ENCODE data around the gene CLRN2.

The CLRN2 gene, protein sequence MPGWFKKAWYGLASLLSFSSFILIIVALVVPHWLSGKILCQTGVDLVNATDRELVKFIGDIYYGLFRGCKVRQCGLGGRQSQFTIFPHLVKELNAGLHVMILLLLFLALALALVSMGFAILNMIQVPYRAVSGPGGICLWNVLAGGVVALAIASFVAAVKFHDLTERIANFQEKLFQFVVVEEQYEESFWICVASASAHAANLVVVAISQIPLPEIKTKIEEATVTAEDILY

DNA sequence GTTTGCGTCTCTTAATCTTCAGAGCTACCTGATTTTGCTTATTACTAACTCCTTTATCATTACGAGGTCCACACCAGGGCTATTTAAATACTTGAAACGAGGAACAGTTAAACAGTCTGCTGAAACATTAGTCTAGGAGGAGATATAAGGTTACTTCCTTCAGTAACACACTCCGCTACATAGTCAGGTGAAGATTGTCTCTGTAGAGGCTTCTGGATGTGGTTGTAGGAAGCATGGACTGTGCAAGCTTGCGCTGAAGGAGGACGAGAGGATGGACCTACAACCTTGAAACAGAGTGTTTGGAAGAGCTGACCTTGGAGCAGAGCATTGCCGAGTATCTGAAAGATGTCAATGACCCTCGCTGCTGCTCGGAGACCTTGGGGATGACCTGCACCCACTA lies at the start of gene CLRN2:
CLRN2 (plus strand) TSS at position 301 of the 400 bp plus-strand sequence. CDS start 102 bp downstream, outside the sequence.
- H3K4me3 ChIP-seq (ENCODE audit: low read depth, low read length), result no peak within 1 kb of the TSS
- no peaks in the 10 kb centered on the region for H3K9me3 ChIP-seq (ENCODE audit: severe bottlenecking)
- H3K36me3 ChIP-seq, result no peaks in the 10 kb centered on the region
- H3K27me3 ChIP-seq (ENCODE audit: insufficient read depth, low read depth, severe bottlenecking), result no peaks in the 10 kb centered on the region
- TF ChIP-seq, protein P1, sequence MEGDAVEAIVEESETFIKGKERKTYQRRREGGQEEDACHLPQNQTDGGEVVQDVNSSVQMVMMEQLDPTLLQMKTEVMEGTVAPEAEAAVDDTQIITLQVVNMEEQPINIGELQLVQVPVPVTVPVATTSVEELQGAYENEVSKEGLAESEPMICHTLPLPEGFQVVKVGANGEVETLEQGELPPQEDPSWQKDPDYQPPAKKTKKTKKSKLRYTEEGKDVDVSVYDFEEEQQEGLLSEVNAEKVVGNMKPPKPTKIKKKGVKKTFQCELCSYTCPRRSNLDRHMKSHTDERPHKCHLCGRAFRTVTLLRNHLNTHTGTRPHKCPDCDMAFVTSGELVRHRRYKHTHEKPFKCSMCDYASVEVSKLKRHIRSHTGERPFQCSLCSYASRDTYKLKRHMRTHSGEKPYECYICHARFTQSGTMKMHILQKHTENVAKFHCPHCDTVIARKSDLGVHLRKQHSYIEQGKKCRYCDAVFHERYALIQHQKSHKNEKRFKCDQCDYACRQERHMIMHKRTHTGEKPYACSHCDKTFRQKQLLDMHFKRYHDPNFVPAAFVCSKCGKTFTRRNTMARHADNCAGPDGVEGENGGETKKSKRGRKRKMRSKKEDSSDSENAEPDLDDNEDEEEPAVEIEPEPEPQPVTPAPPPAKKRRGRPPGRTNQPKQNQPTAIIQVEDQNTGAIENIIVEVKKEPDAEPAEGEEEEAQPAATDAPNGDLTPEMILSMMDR (IDR thresholded peaks at IDR 0.05; ENCODE audit: low read depth, low read length), result no peak
- H3K27ac ChIP-seq, result no peak within 1 kb of the TSS
- no peak for DNase-seq

- peak; percentile 38 for DNase-seq
- Histone ChIP-seq H3K4me3 (ENCODE audit: low read depth, low read length) (no peak overlapping the region), H3K36me3 (no peaks in the 10 kb centered on the region)
Observed at GRCh38 chr4:17468619-17469221, 46.2 kb upstream of the CLRN2 start.

GRCh38 chr4:17469931-17470674 lies 44.9 kb upstream of the CLRN2 start:
- Histone ChIP-seq H3K27ac (no peak overlapping the region), H3K4me3 (ENCODE audit: low read depth, low read length) (no peak overlapping the region), H3K36me3 (no peaks in the 10 kb centered on the region), H3K27me3 (ENCODE audit: insufficient read depth, low read depth, severe bottlenecking) (no peaks in the 10 kb centered on the region), H3K9me3 (ENCODE audit: severe bottlenecking) (no peaks in the 10 kb centered on the region)
- no peak for DNase-seq
- TF ChIP-seq, protein P1 (IDR thresholded peaks at IDR 0.05; ENCODE audit: low read depth, low read length), result no peak

More at GRCh38 chr4:17468619-17469221, 46.2 kb upstream of the CLRN2 start:
- no peak overlapping the region for H3K27ac ChIP-seq
- H3K27me3 ChIP-seq (ENCODE audit: insufficient read depth, low read depth, severe bottlenecking), result no peaks in the 10 kb centered on the region
- TF ChIP-seq, protein P1 (IDR thresholded peaks at IDR 0.05; ENCODE audit: low read depth, low read length), result peak; percentile 48
- H3K9me3 ChIP-seq (ENCODE audit: severe bottlenecking), result no peaks in the 10 kb centered on the region

DNA sequence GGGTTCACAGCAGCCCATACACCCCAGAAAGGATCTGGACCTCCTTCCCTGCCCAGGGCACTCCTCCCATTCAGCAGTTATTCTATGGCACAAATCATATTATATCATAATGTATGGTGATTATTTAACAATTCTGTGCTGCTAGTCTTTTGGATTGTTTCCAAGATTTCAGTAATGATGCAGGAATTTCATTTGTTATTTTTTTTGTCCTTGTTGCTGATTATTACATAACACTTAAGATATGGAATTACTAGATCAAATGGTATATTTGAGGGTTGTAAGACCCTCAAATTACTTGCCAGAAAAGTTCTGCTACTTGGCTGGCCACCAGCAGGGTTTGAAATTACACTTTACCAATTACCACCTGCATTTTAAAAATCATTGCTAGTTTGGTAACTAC lies 39.5 kb upstream of the CLRN2 start:
- DNase-seq, result no peak
- H3K9me3 ChIP-seq (ENCODE audit: severe bottlenecking), result no peaks in the 10 kb centered on the region
- no peaks in the 10 kb centered on the region for H3K36me3 ChIP-seq
- H3K4me3 ChIP-seq (ENCODE audit: low read depth, low read length), result no peak overlapping the region
- H3K27me3 ChIP-seq (ENCODE audit: insufficient read depth, low read depth, severe bottlenecking), result no peaks in the 10 kb centered on the region
- H3K27ac ChIP-seq, result no peak overlapping the region
- TF ChIP-seq, protein P1 (IDR thresholded peaks at IDR 0.05; ENCODE audit: low read depth, low read length), result no peak

DNA sequence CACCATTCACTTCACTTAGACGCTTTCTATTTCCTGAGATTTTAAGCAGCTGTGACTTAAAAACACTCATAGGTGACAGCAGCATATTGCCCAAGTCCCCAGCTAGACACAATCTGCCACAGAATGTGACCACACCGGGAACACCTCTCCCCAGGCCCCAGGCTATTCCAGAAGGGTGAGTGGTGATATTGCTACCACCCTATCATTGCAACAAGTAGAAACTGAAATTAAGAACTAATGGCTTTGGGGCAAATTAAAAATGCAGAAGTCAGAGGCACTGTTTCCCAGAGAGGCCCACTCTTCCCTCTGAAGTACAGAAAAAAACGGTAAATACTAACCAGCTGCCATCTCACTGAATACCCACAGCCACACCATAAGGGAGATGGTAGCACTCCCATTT lies 38.1 kb upstream of the CLRN2 start:
- DNase-seq, result no peak
- Histone ChIP-seq H3K4me3 (ENCODE audit: low read depth, low read length) (no peak overlapping the region), H3K9me3 (ENCODE audit: severe bottlenecking) (no peaks in the 10 kb centered on the region), H3K27me3 (ENCODE audit: insufficient read depth, low read depth, severe bottlenecking) (no peaks in the 10 kb centered on the region), H3K27ac (no peak overlapping the region), H3K36me3 (no peaks in the 10 kb centered on the region)
- TF ChIP-seq, protein P1 (IDR thresholded peaks at IDR 0.05; ENCODE audit: low read depth, low read length), result no peak
